ENCODE results near the gene KIF5B.
"Not testable (repeated sequence)": the region's sequence is repeated elsewhere in the genome, so short reads cannot be mapped to it uniquely, and the experiment has no call there.

Gene KIF5B
- 222 to 288 (median 241) reads per million in 3 donors for total RNA-seq

DNA sequence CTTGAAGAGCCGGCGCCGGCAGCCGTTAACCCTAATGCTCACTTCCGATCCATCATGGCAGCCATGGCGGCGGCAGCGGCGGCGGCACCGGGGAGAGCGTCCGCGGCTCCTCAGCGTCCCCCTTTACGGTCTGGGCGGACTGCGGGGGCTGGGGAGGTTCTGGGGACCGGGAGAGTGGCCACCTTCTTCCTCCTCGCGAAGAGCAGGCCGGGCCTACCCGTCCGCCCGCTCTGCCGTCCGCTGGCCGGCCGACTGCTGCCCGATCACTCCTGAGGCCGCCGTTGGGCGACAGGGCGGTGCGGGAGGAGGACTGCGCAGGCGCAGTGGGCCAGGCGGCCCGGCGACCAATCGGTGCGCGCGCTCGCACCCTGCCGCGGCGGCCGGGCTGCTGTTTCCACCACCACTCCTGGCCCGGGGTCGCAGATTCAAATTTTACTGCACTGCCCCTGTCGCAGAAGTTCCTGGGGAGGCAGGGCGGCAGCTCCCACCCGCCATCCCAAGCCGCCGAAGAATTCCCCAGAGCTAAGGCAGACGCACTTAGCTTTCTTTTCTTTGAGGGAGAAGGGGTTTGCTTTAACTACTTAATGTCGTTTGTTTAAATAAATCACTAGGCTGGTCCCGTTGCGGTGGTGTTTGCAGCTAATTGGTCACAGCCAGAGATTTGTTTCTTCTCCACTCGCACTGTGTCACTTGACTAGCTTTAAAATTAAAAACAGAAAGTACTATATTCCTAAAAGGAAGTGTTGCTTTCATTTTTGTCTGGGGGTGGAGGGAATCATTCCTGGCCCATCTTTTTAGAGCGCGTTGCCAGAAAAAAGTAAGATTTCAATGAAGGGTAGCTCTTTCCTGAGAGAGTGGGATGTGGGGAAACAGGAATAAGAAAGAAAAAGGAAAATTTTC is at the start of gene KIF5B:
Gene KIF5B, minus strand, starts transcription at position 290 of the 900 bp plus-strand sequence. CDS start 452 bp downstream, outside the sequence.
- Histone ChIP-seq H3K27ac (ENCODE audit: insufficient read depth, low read length, poor library complexity, severe bottlenecking) (peak within 1 kb of the TSS; percentile 86), H3K36me3 (ENCODE audit: control insufficient read depth, insufficient read depth, low read length) (no peaks in the 10 kb centered on the region), H3K4me1 (ENCODE audit: control insufficient read depth, insufficient read depth, low read length, poor library complexity, severe bottlenecking) (peaks cover 17% of the 10 kb centered on the region), H3K9me3 (ENCODE audit: control insufficient read depth, low read length) (no peaks in the 10 kb centered on the region), H3K27me3 (replicated peaks; ENCODE audit: control insufficient read depth, insufficient read depth, low read length, poor library complexity, severe bottlenecking) (no peaks in the 10 kb centered on the region), H3K4me3 (ENCODE audit: insufficient read depth, low read depth, low read length, poor library complexity, severe bottlenecking) (peak within 1 kb of the TSS; percentile 88)
- DNase-seq, result peak; percentile 72 to 81 (median 74)

- Histone ChIP-seq H3K36me3 (ENCODE audit: control insufficient read depth, insufficient read depth, low read length) (no peaks in the 10 kb centered on the region), H3K27me3 (replicated peaks; ENCODE audit: control insufficient read depth, insufficient read depth, low read length, poor library complexity, severe bottlenecking) (no peaks in the 10 kb centered on the region), H3K9me3 (ENCODE audit: control insufficient read depth, low read length) (no peaks in the 10 kb centered on the region), H3K4me1 (ENCODE audit: control insufficient read depth, insufficient read depth, low read length, poor library complexity, severe bottlenecking) (no peaks in the 10 kb centered on the region), H3K27ac (ENCODE audit: insufficient read depth, low read length, poor library complexity, severe bottlenecking) (no peak overlapping the region), H3K4me3 (ENCODE audit: insufficient read depth, low read depth, low read length, poor library complexity, severe bottlenecking) (no peak overlapping the region)
- no peak for DNase-seq
Measured at GRCh38 chr10:32105782-32106382, 49.7 kb upstream of the KIF5B start.

DNA sequence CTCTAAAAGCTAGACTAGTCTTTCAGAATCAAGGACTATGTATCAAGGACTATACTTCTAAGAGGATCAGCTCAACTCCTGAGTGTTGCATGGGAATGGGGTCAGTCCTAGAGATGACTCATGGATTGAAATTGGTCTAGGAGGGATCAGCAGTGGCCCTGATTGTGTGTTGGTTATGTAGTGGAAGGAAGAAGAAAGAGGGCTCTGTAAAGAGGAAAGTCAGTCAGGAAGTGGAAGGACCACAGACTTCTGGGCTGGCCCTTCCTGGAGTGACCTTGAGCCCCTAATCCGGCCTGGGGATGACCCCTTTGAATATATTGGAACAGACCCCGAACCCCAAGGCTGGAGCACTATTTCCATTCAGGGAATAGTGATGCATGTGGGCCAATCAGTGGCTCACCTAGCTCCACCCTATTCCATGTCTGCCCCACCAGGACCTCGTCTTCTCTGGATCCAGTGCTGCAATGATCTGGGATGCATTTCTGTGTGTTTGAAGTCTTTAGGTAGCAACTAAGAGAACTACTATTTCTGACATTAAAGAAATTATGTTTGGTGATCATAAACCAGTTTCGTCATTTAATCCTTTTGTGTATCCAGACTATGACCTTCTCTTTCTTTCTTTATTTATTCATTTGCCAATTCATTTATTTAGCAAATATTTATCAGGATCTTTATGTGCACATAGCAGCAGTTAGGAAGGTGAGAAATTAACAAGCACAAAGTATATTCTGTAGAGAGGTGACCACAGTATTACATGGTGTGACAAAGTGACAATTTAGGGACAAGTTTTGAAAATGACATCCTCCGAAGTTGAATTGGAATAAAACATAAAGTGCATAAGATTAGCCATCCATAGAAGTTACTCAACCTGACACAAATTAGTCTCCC is 48.6 kb upstream of the KIF5B start:
- H3K36me3 ChIP-seq (ENCODE audit: control insufficient read depth, insufficient read depth, low read length), result no peaks in the 10 kb centered on the region
- no peak overlapping the region for H3K4me3 ChIP-seq (ENCODE audit: insufficient read depth, low read depth, low read length, poor library complexity, severe bottlenecking)
- H3K9me3 ChIP-seq (ENCODE audit: control insufficient read depth, low read length), result no peaks in the 10 kb centered on the region
- no peak for DNase-seq
- no peaks in the 10 kb centered on the region for H3K27me3 ChIP-seq (replicated peaks; ENCODE audit: control insufficient read depth, insufficient read depth, low read length, poor library complexity, severe bottlenecking)
- no peak overlapping the region for H3K27ac ChIP-seq (ENCODE audit: insufficient read depth, low read length, poor library complexity, severe bottlenecking)
- H3K4me1 ChIP-seq (ENCODE audit: control insufficient read depth, insufficient read depth, low read length, poor library complexity, severe bottlenecking), result no peaks in the 10 kb centered on the region

DNA sequence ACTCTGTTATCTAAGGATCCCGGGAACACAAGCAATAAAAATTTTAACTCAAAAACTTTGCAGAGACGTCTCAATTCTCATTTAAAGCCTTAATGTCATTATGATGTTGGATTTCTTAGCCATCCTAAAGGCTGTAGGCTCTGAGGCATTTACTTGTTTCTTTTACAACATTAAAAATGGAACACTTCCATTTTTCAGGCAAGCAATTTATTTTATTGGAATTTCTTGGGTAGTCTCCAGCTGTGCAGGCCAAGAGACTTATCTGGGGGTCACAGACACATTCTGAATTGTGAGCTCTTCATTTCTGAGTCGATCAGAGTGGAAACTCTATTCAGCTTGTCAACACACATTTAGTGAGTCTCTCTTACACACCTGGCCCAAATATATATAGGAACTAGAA is 48.0 kb upstream of the KIF5B start:
- Histone ChIP-seq H3K4me3 (ENCODE audit: insufficient read depth, low read depth, low read length, poor library complexity, severe bottlenecking) (no peak overlapping the region), H3K27me3 (replicated peaks; ENCODE audit: control insufficient read depth, insufficient read depth, low read length, poor library complexity, severe bottlenecking) (no peaks in the 10 kb centered on the region), H3K36me3 (ENCODE audit: control insufficient read depth, insufficient read depth, low read length) (no peaks in the 10 kb centered on the region), H3K27ac (ENCODE audit: insufficient read depth, low read length, poor library complexity, severe bottlenecking) (no peak overlapping the region), H3K4me1 (ENCODE audit: control insufficient read depth, insufficient read depth, low read length, poor library complexity, severe bottlenecking) (no peaks in the 10 kb centered on the region), H3K9me3 (ENCODE audit: control insufficient read depth, low read length) (no peaks in the 10 kb centered on the region)
- DNase-seq, result no peak

DNA sequence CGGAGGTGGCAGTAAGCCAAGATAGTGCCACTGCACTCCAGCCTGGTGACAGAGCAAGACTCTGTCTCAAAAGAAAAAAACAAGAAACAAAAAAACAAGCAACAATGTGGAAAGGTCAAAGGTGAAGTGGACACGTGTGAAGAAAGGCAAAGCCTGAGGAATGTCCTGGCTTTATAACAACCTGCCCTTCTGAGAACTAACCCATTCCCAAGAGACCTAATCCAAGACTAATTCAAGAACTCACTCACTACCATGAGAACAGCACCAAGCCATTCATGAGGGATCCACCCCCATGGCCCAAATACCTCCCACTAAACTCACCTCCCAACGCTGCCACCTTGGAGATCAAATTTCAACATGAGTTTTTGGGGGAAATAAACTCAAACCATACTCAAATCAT is 47.5 kb upstream of the KIF5B start:
- Histone ChIP-seq H3K27ac (ENCODE audit: insufficient read depth, low read length, poor library complexity, severe bottlenecking) (no peak overlapping the region), H3K36me3 (ENCODE audit: control insufficient read depth, insufficient read depth, low read length) (no peaks in the 10 kb centered on the region), H3K27me3 (replicated peaks; ENCODE audit: control insufficient read depth, insufficient read depth, low read length, poor library complexity, severe bottlenecking) (no peaks in the 10 kb centered on the region), H3K4me1 (ENCODE audit: control insufficient read depth, insufficient read depth, low read length, poor library complexity, severe bottlenecking) (no peaks in the 10 kb centered on the region), H3K4me3 (ENCODE audit: insufficient read depth, low read depth, low read length, poor library complexity, severe bottlenecking) (no peak overlapping the region), H3K9me3 (ENCODE audit: control insufficient read depth, low read length) (no peaks in the 10 kb centered on the region)
- no peak for DNase-seq

- not testable (repeated sequence) for DNase-seq
Measured at GRCh38 chr10:32098566-32099259, 42.5 kb upstream of the KIF5B start.

DNA sequence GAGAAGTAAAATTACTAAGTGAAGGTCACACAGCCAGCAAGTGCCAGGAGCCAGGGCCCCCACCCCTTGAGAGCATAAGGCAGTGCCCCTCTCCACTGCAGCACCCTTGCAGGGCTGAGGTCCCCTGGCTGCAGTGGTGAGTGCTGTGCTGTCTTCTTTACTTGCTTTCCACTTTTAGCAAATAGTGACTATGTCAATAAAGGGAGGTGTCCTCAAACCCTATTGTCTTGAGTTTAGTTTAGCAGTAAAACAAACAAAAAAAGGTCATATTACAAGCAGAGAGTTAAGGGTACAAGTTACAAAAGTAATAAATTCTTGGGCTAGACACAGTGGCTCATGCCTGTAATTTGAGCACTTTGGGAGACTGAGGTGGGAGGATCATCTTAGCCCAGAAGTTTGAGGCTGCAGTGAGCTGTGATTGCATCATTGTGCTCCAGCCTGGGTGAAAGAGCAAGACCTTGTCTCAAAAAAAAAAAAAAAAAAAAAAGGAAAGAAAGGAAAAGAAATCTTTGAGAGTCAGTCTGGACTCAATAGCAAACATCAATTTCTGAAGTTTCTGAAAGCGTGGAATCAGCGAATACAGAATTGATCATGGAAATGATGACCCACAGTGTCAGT is 39.0 kb upstream of the KIF5B start:
- no peaks in the 10 kb centered on the region for H3K9me3 ChIP-seq (ENCODE audit: control insufficient read depth, low read length)
- no peak overlapping the region for H3K27ac ChIP-seq (ENCODE audit: insufficient read depth, low read length, poor library complexity, severe bottlenecking)
- H3K27me3 ChIP-seq (replicated peaks; ENCODE audit: control insufficient read depth, insufficient read depth, low read length, poor library complexity, severe bottlenecking), result no peaks in the 10 kb centered on the region
- no peak overlapping the region for H3K4me3 ChIP-seq (ENCODE audit: insufficient read depth, low read depth, low read length, poor library complexity, severe bottlenecking)
- no peaks in the 10 kb centered on the region for H3K36me3 ChIP-seq (ENCODE audit: control insufficient read depth, insufficient read depth, low read length)
- H3K4me1 ChIP-seq (ENCODE audit: control insufficient read depth, insufficient read depth, low read length, poor library complexity, severe bottlenecking), result no peaks in the 10 kb centered on the region
- DNase-seq, result no peak

More at GRCh38 chr10:32098566-32099259, 42.5 kb upstream of the KIF5B start:
- not testable (repeated sequence) for H3K36me3 ChIP-seq (ENCODE audit: control insufficient read depth, insufficient read depth, low read length); H3K27me3 ChIP-seq (replicated peaks; ENCODE audit: control insufficient read depth, insufficient read depth, low read length, poor library complexity, severe bottlenecking); H3K27ac ChIP-seq (ENCODE audit: insufficient read depth, low read length, poor library complexity, severe bottlenecking); H3K4me3 ChIP-seq (ENCODE audit: insufficient read depth, low read depth, low read length, poor library complexity, severe bottlenecking); H3K9me3 ChIP-seq (ENCODE audit: control insufficient read depth, low read length); H3K4me1 ChIP-seq (ENCODE audit: control insufficient read depth, insufficient read depth, low read length, poor library complexity, severe bottlenecking)

GRCh38 chr10:32093650-32094049 is 37.4 kb upstream of the KIF5B start:
- Histone ChIP-seq H3K4me1 (ENCODE audit: control insufficient read depth, insufficient read depth, low read length, poor library complexity, severe bottlenecking) (no peaks in the 10 kb centered on the region), H3K4me3 (ENCODE audit: insufficient read depth, low read depth, low read length, poor library complexity, severe bottlenecking) (no peak overlapping the region)

GRCh38 chr10:32091046-32091445 is 34.8 kb upstream of the KIF5B start:
- Histone ChIP-seq H3K27me3 (replicated peaks; ENCODE audit: control insufficient read depth, insufficient read depth, low read length, poor library complexity, severe bottlenecking) (no peaks in the 10 kb centered on the region), H3K36me3 (ENCODE audit: control insufficient read depth, insufficient read depth, low read length) (no peaks in the 10 kb centered on the region), H3K9me3 (ENCODE audit: control insufficient read depth, low read length) (no peaks in the 10 kb centered on the region), H3K27ac (ENCODE audit: insufficient read depth, low read length, poor library complexity, severe bottlenecking) (no peak overlapping the region), H3K4me1 (ENCODE audit: control insufficient read depth, insufficient read depth, low read length, poor library complexity, severe bottlenecking) (no peaks in the 10 kb centered on the region), H3K4me3 (ENCODE audit: insufficient read depth, low read depth, low read length, poor library complexity, severe bottlenecking) (no peak overlapping the region)
- DNase-seq, result no peak

More at GRCh38 chr10:32093650-32094049, 37.4 kb upstream of the KIF5B start:
- no peak for DNase-seq
- H3K9me3 ChIP-seq (ENCODE audit: control insufficient read depth, low read length), result no peaks in the 10 kb centered on the region
- no peaks in the 10 kb centered on the region for H3K36me3 ChIP-seq (ENCODE audit: control insufficient read depth, insufficient read depth, low read length)
- H3K27me3 ChIP-seq (replicated peaks; ENCODE audit: control insufficient read depth, insufficient read depth, low read length, poor library complexity, severe bottlenecking), result no peaks in the 10 kb centered on the region
- H3K27ac ChIP-seq (ENCODE audit: insufficient read depth, low read length, poor library complexity, severe bottlenecking), result no peak overlapping the region

Data from effector memory CD4-positive, alpha-beta T cell (primary cell).